ENCODE results near the gene HUNK. TPM values are rescaled to one million over a fixed set of nuclear protein-coding genes. Genes with fewer than 3 reads are reported as not detected.

Gene HUNK
- total and polyA plus RNA-seq, 2 experiments from 2014 or later, result 6.7 to 9.2 TPM

- TF ChIP-seq CTCF (IDR thresholded peaks at IDR 0.05; ENCODE audit: low read depth, low read length), result no peak
- no peaks in the 10 kb centered on the region for H3K4me1 ChIP-seq (ENCODE audit: low read depth)
- DNase-seq (ENCODE audit: low read depth in 1 of 2, low spot score in 1 of 2), result no peak
- no peaks in the 10 kb centered on the region for H3K36me3 ChIP-seq
- H3K27me3 ChIP-seq, result no peaks in the 10 kb centered on the region
- no peak overlapping the region for H3K27ac ChIP-seq
- H3K9me3 ChIP-seq (ENCODE audit: low read depth), result no peaks in the 10 kb centered on the region
- H3K4me3 ChIP-seq, result no peak overlapping the region
Observed at GRCh38 chr21:32018381-32018780, 145.6 kb downstream of the HUNK start.

DNA sequence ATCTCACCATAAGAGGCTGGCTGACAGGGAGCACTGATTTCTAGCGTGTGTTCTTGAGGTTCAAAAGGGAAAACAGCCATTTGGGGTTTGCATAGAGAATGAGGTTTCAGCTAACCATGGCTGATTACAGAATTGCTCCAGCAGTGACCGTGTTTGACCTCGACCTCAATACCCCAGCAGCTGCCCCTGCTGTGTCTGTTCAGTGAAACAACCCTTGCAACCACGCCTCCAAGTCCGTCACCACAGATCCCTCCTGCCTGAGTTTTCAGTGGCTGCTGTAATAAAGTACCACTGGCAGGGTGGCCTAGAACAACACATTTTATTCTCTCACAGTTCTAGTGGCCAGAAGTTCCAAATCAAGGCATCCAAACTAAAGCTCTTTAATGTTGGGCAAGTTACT is 147.7 kb downstream of the HUNK start:
- TF ChIP-seq CTCF (IDR thresholded peaks at IDR 0.05; ENCODE audit: low read depth, low read length), result no peak
- Histone ChIP-seq H3K4me1 (ENCODE audit: low read depth) (no peaks in the 10 kb centered on the region), H3K27ac (no peak overlapping the region), H3K9me3 (ENCODE audit: low read depth) (no peaks in the 10 kb centered on the region), H3K36me3 (no peaks in the 10 kb centered on the region), H3K4me3 (no peak overlapping the region), H3K27me3 (no peaks in the 10 kb centered on the region)
- DNase-seq (ENCODE audit: low read depth in 1 of 2, low spot score in 1 of 2), result no peak

DNA sequence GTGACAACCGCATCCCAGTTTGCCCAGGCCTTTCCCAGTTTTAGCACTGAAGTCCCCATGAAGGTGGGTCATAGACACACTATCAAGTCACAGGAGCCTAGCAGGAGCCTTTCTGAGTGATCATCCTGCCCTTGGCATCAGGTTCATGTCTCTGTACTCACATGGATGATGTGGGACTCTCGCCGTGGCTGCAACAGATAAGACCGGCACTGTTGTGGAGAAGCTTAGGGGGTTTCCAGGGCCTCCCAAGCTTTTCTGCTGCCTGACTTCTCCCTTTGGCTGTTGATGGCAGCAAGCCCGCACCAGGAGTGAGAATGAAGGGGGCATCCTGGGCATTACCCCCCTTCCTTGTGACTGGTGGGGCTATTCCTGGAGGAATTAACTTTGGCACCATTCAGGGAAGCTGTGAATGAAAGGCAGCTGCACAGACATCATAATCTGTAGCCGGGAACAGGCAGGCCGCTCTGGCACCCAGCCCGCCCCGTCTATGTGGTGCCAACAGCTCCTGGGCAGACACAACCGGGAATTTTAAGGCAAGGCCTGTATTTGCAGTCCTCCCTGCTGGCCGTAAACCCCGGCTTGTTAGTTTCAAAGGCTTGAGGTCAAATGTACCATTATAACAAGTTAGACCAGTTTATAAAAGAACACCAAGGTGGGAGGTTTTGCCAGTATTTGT is 148.6 kb downstream of the HUNK start:
- DNase-seq (ENCODE audit: low read depth in 1 of 2, low spot score in 1 of 2), result peak in 1 of 2 donors; percentile 2
- no peak overlapping the region for H3K27ac ChIP-seq
- no peak for TF ChIP-seq CTCF (IDR thresholded peaks at IDR 0.05; ENCODE audit: low read depth, low read length)
- no peaks in the 10 kb centered on the region for H3K36me3 ChIP-seq
- no peaks in the 10 kb centered on the region for H3K4me1 ChIP-seq (ENCODE audit: low read depth)
- no peak overlapping the region for H3K4me3 ChIP-seq
- no peaks in the 10 kb centered on the region for H3K9me3 ChIP-seq (ENCODE audit: low read depth)
- H3K27me3 ChIP-seq, result no peaks in the 10 kb centered on the region

DNA sequence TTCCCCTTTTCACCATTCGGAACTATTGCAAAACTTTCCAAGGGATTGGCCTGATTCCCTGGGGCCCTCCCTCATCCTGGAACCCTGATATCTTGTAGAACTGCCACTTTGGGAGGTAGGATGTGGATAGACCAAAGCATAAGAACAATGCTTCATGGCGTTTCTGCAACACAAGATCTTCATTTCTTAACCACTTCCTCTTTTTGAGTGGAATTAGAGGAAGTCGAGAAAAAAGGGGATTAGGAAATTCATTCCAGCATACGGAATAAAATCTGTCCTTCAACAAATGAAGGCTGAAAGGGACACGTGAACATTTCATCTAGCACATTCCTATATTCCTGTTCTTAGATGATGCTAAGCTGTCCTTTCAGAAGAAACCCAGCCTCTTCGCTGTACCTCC is 149.3 kb downstream of the HUNK start:
- no peaks in the 10 kb centered on the region for H3K4me1 ChIP-seq (ENCODE audit: low read depth)
- H3K9me3 ChIP-seq (ENCODE audit: low read depth), result no peaks in the 10 kb centered on the region
- no peak overlapping the region for H3K4me3 ChIP-seq
- no peaks in the 10 kb centered on the region for H3K36me3 ChIP-seq
- peak in 1 of 2 donors; percentile 2 for DNase-seq (ENCODE audit: low read depth in 1 of 2, low spot score in 1 of 2)
- H3K27ac ChIP-seq, result no peak overlapping the region
- TF ChIP-seq CTCF (IDR thresholded peaks at IDR 0.05; ENCODE audit: low read depth, low read length), result no peak
- H3K27me3 ChIP-seq, result no peaks in the 10 kb centered on the region

GRCh38 chr21:32030146-32030652 is 157.4 kb downstream of the HUNK start:
- no peaks in the 10 kb centered on the region for H3K4me1 ChIP-seq (ENCODE audit: low read depth)
- TF ChIP-seq CTCF (IDR thresholded peaks at IDR 0.05; ENCODE audit: low read depth, low read length), result no peak
- H3K9me3 ChIP-seq (ENCODE audit: low read depth), result no peaks in the 10 kb centered on the region
- no peak for DNase-seq (ENCODE audit: low read depth in 1 of 2, low spot score in 1 of 2)
- no peaks in the 10 kb centered on the region for H3K27me3 ChIP-seq
- no peaks in the 10 kb centered on the region for H3K36me3 ChIP-seq
- no peak overlapping the region for H3K27ac ChIP-seq
- H3K4me3 ChIP-seq, result no peak overlapping the region

All from cardiac muscle cell (in vitro differentiated cells and primary cell).